GM13976 (cell line): ENCODE data around the gene WDCP.
A peak's percentile ranks its signal among the peaks of the same experiment; 100 is the strongest.

Source experiments
- DNase-seq: peaks from one replicate; pipeline ENCODE4 v3.0.0; 2012; ENCODE audit warnings: low spot score
- CTCF ChIP-seq: IDR thresholded peaks from 2 replicates; pipeline ENCODE4 v1.5.1; 2012; ENCODE audit warnings: borderline replicate concordance, mild to moderate bottlenecking; ENCODE audit not compliant: insufficient read depth; ENCODE audit errors: extremely low read depth, missing control alignments, control extremely low read depth
- in situ Hi-C: fragments of 300-500 bp; cut with MboI; formaldehyde crosslinking; loops from one replicate; pipeline ENCODE4 v1.12.0; 2022; ENCODE audit warnings: low sequenced_read_pairs, mixed read lengths, inconsistent platforms; ENCODE audit not compliant: unreplicated experiment

The WDCP gene

GRCh38 chr2:23992931-23993330 is 54.3 kb downstream of the WDCP start:
- no peak for DNase-seq
- in situ Hi-C loops = no loop called here

GRCh38 chr2:23988371-23988770 is 58.8 kb downstream of the WDCP start:
- in situ Hi-C loops = no loop called here
- peak; percentile 8 for TF ChIP-seq CTCF
- peak; percentile 43 for DNase-seq

More at GRCh38 chr2:23992931-23993330, 54.3 kb downstream of the WDCP start:
- no peak for TF ChIP-seq CTCF
